ENCODE measurements around the gene SELENOT.

The SELENOT gene

GRCh38 chr3:150581174-150581573 is 21.9 kb upstream of the SELENOT start:
- TF ChIP-seq, protein P1, sequence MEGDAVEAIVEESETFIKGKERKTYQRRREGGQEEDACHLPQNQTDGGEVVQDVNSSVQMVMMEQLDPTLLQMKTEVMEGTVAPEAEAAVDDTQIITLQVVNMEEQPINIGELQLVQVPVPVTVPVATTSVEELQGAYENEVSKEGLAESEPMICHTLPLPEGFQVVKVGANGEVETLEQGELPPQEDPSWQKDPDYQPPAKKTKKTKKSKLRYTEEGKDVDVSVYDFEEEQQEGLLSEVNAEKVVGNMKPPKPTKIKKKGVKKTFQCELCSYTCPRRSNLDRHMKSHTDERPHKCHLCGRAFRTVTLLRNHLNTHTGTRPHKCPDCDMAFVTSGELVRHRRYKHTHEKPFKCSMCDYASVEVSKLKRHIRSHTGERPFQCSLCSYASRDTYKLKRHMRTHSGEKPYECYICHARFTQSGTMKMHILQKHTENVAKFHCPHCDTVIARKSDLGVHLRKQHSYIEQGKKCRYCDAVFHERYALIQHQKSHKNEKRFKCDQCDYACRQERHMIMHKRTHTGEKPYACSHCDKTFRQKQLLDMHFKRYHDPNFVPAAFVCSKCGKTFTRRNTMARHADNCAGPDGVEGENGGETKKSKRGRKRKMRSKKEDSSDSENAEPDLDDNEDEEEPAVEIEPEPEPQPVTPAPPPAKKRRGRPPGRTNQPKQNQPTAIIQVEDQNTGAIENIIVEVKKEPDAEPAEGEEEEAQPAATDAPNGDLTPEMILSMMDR (conservative IDR thresholded peaks at IDR 0.05), result no peak
- H3K27ac ChIP-seq, result no peak overlapping the region

GRCh38 chr3:150582620-150583019 is 20.5 kb upstream of the SELENOT start:
- H3K27ac ChIP-seq, result no peak overlapping the region
- TF ChIP-seq, protein P1 (conservative IDR thresholded peaks at IDR 0.05), result no peak

GRCh38 chr3:150583028-150583427 is 20.1 kb upstream of the SELENOT start:
- TF ChIP-seq, protein P1 (conservative IDR thresholded peaks at IDR 0.05), result no peak
- H3K27ac ChIP-seq, result no peak overlapping the region

DNA sequence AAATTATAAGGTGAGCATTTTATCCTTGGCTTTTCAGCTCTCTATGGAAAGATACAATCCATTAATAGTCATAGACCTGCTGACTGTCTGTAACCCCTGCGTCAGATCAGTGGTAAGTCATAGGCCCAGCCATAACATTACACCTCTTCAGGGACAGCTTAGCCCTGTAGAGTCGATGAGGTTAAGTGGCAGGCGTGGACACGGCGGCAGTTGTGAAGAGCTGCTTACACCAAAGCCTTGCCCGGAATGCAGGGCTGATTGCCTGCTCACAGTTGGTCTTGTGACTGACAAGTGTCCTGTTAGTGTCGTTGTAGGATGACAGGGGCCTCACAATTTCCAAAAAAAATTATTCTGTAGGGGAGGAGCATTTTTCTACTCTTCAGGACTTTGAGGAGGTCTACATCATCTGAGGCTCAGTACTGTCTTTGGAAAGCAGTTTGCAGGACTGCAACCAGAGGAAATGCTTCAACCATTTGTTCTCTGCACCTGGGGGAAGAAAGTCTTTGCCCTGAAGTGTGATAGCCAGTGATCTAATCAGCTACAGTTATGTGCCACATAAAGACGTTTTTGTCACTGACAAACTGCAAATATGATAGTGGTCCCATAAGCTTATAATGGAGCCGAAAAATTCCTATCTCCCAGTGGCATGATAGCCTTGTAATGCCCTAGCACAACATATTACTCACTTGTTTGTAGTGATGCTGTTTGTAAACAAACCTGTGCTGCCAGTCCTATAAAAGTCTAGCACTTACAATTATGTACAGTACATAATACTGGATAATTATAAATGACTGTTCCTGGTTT is 14.9 kb upstream of the SELENOT start:
- H3K27ac ChIP-seq, result no peak overlapping the region
- TF ChIP-seq, protein P1 (conservative IDR thresholded peaks at IDR 0.05), result no peak

DNA sequence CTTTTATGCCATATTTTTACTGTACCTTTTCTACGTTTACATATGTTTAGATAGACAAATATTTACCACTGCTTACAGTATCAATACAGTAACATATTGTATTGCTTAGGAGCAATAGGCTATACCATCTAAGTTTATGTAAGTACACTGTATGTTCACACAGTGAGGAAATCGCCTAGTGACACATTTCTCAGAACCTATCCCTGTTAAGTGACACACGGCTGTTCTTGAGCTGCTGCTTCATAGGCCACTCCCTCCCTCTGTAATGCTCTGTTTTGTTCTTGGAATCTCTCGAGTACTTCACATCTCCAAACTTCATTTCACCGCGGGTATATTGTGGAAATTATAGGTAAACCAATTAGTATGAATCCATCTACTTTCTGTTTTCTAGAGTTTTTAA is 13.4 kb upstream of the SELENOT start:
- H3K27ac ChIP-seq, result no peak overlapping the region
- TF ChIP-seq, protein P1 (conservative IDR thresholded peaks at IDR 0.05), result no peak

- TF ChIP-seq, protein P1 (conservative IDR thresholded peaks at IDR 0.05), result no peak
- no peak overlapping the region for H3K27ac ChIP-seq
Measured at GRCh38 chr3:150594150-150594549, 9.0 kb upstream of the SELENOT start.

GRCh38 chr3:150597646-150598045 is 5.5 kb upstream of the SELENOT start:
- TF ChIP-seq, protein P1 (conservative IDR thresholded peaks at IDR 0.05), result no peak
- H3K27ac ChIP-seq, result no peak overlapping the region
